ENCODE measurements around the gene SNRNP35.

- TF ChIP-seq CTCF (IDR thresholded peaks at IDR 0.05) (peak in 2 of 6 experiments; percentile 12 to 15), POLR2A (IDR thresholded peaks at IDR 0.05) (no peak)
Measured at GRCh38 chr12:123468786-123469185, 10.8 kb downstream of the SNRNP35 start.

All from esophagus squamous epithelium (tissue), 4 donors.